GM21825 (cell line): ENCODE measurements around the gene HCFC1.
A peak's percentile ranks its signal among the peaks of the same experiment; 100 is the strongest.

Experiments
- ATAC-seq: cut with Tn5 transposase; IDR thresholded peaks from one replicate; pipeline ENCODE4 v1.9.1; 2021; ENCODE audit warnings: mild to moderate bottlenecking, moderate library complexity; ENCODE audit not compliant: unreplicated experiment

The HCFC1 gene

GRCh38 chrX:153974726-153975286, 3.2 kb upstream of the HCFC1 start:
- ATAC-seq: no peak

GRCh38 chrX:153974003-153974725, 2.5 kb upstream of the HCFC1 start:
- no peak for ATAC-seq

GRCh38 chrX:153973127-153974002, 1.7 kb upstream of the HCFC1 start:
- ATAC-seq: no peak

GRCh38 chrX:153972368-153973126, 929 bp upstream of the HCFC1 start, which contains the start of gene TMEM187:
Gene TMEM187, plus strand, starts transcription at chrX:153972754. Its CDS starts 9,309 bp downstream, at chrX:153982063.
- ATAC-seq: peak; percentile 47

- ATAC-seq: peak; percentile 42
Measured at GRCh38 chrX:153971124-153971449, 531 bp downstream of the HCFC1 start.

GRCh38 chrX:153970357-153971123, 1.1 kb downstream of the HCFC1 start:
- ATAC-seq: peak; percentile 2

- no peak for ATAC-seq
Measured at GRCh38 chrX:153969904-153970356, 1.7 kb downstream of the HCFC1 start.

GRCh38 chrX:153969125-153969903, 2.3 kb downstream of the HCFC1 start:
- no peak for ATAC-seq

- ATAC-seq: no peak
Measured at GRCh38 chrX:153968754-153969124, 2.9 kb downstream of the HCFC1 start.

- ATAC-seq: no peak
Measured at GRCh38 chrX:153968255-153968654, 3.4 kb downstream of the HCFC1 start.

GRCh38 chrX:153967536-153968224, 3.9 kb downstream of the HCFC1 start:
- ATAC-seq: no peak

GRCh38 chrX:153966841-153967535, 4.6 kb downstream of the HCFC1 start:
- no peak for ATAC-seq

GRCh38 chrX:153966283-153966688, 5.3 kb downstream of the HCFC1 start:
- ATAC-seq: no peak

GRCh38 chrX:153965406-153965805, 6.2 kb downstream of the HCFC1 start:
- no peak for ATAC-seq

- ATAC-seq: no peak
Measured at GRCh38 chrX:153964105-153964504, 7.5 kb downstream of the HCFC1 start.

- ATAC-seq: no peak
Measured at GRCh38 chrX:153963546-153963945, 8.1 kb downstream of the HCFC1 start.

- no peak for ATAC-seq
Measured at GRCh38 chrX:153961292-153961691, 10.3 kb downstream of the HCFC1 start.

GRCh38 chrX:153960786-153961185, 10.8 kb downstream of the HCFC1 start:
- ATAC-seq: no peak
